Right lobe of liver (tissue), 4 donors: ENCODE data around the gene IARS2.

Experiments
- POLR2A ChIP-seq: fragments of 450-650 bp; IDR thresholded peaks from one replicate; pipeline ENCODE4 v1.6.1; 2017; ENCODE audit warnings: antibody characterized with exemption, mild to moderate bottlenecking
- TF ChIP-seq, protein P1 (sequence below), 4 donors: fragments of 200-600 bp in 3 of 4; fragments of 450-650 bp in 1 of 4; IDR thresholded peaks; one replicate each; pipeline versions ENCODE4 v1.5.1 to v1.8.0; 2016 to 2022; ENCODE audit warnings: antibody characterized with exemption in 4 of 4, mild to moderate bottlenecking in 2 of 4
- donor health status: DM: no; HTN: no; CAD: no.
- donor health status: DM: no; HTN: no; CAD: no.
- donor health status: DM: no; HTN: yes; CAD: no.

DNA sequence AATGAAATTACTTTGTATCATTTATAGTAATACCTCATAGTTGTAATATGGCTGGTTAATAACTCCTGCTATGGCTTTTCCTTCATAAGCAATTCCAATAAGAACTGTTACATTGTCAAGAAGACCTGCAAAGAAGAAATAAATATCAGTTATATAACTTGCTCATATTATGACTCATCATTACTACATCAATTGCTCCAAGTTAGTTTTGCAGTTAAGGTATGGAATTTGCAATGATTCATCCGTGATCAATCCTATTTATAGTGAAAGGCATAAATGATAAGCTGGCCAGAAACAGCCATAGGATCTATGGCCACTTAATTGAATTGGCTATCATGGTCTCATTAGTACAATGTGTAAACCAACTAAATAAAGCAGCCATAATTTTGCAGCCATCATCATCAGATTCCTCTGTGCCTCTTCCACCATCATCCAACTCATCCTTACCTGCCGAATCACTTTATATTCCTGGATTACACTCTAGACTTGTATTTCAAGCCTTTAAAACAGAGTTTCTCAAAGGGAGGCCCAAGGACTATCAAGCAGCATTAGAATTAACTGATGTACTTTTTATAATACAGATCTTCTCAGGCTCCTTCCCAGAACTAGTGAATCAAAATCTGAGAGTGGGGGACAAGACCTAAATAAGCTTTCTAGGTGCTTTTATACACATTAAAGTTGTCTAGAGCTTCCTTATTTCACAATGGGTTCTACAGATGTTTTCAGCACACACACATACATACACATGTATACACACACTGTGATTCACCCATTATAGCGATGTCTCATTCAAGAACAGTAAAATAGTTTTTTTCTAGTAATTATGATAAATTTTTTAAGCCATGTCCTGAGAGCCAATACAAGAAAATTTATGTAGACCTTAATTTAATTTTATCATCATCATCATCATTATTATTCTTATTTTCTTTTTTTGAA, 26.4 kb upstream of the IARS2 start:
- TF ChIP-seq, protein P1, sequence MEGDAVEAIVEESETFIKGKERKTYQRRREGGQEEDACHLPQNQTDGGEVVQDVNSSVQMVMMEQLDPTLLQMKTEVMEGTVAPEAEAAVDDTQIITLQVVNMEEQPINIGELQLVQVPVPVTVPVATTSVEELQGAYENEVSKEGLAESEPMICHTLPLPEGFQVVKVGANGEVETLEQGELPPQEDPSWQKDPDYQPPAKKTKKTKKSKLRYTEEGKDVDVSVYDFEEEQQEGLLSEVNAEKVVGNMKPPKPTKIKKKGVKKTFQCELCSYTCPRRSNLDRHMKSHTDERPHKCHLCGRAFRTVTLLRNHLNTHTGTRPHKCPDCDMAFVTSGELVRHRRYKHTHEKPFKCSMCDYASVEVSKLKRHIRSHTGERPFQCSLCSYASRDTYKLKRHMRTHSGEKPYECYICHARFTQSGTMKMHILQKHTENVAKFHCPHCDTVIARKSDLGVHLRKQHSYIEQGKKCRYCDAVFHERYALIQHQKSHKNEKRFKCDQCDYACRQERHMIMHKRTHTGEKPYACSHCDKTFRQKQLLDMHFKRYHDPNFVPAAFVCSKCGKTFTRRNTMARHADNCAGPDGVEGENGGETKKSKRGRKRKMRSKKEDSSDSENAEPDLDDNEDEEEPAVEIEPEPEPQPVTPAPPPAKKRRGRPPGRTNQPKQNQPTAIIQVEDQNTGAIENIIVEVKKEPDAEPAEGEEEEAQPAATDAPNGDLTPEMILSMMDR (IDR thresholded peaks at IDR 0.05): no peak
- no peak for TF ChIP-seq POLR2A
